GM06990 (cell line): ENCODE measurements around the gene COLQ.

ENCODE experiments used
- DNase-seq: peaks from one replicate; pipeline ENCODE4 v3.0.0-alpha.2; 2011; ENCODE audit not compliant: insufficient read length; ENCODE audit errors: extremely low read depth
- H3K27me3 ChIP-seq: replicated peaks from 2 replicates; pipeline ENCODE4 v1.6.0; 2011; ENCODE audit warnings: low read length; ENCODE audit not compliant: control insufficient read depth, insufficient read depth
- H3K36me3 ChIP-seq: 2 replicates; pipeline ENCODE4 v1.5.1; 2011; ENCODE audit warnings: low read length; ENCODE audit not compliant: control insufficient read depth, insufficient read depth
- H3K4me3 ChIP-seq: replicated peaks from 2 replicates; pipeline ENCODE4 v1.5.1; 2011; ENCODE audit warnings: low read depth, mild to moderate bottlenecking, control low read depth, low read length
- TF ChIP-seq, protein P1 (sequence below): IDR thresholded peaks from 2 replicates; pipeline ENCODE4 v1.5.1; 2011; ENCODE audit warnings: low read length, control low read depth, mild to moderate bottlenecking, inconsistent platforms; ENCODE audit not compliant: insufficient read depth, poor library complexity, severe bottlenecking

The COLQ gene

DNA sequence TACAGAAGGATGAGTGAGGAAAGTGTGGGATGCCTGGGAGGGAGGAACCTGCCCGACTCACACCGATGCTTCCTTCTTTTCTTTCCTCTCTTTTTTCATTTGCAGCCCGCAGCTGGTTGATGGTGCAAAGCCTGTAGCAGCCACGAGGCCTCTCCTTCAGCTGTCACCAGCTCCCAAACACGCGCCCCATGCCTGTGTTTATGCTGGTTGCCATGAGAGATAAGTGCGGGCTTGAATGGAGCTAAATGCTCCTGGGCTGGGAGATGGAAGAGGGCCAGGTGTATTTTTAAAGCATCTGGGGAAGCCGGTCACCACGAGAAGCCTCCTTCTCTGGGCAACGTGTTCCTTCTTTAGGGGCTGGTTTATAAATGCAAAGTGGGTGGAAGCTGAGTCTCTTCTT lies 9.3 kb downstream of the COLQ start:
- H3K27me3 ChIP-seq: no peaks in the 10 kb centered on the region
- TF ChIP-seq, protein P1, sequence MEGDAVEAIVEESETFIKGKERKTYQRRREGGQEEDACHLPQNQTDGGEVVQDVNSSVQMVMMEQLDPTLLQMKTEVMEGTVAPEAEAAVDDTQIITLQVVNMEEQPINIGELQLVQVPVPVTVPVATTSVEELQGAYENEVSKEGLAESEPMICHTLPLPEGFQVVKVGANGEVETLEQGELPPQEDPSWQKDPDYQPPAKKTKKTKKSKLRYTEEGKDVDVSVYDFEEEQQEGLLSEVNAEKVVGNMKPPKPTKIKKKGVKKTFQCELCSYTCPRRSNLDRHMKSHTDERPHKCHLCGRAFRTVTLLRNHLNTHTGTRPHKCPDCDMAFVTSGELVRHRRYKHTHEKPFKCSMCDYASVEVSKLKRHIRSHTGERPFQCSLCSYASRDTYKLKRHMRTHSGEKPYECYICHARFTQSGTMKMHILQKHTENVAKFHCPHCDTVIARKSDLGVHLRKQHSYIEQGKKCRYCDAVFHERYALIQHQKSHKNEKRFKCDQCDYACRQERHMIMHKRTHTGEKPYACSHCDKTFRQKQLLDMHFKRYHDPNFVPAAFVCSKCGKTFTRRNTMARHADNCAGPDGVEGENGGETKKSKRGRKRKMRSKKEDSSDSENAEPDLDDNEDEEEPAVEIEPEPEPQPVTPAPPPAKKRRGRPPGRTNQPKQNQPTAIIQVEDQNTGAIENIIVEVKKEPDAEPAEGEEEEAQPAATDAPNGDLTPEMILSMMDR: no peak
- DNase-seq: no peak
- H3K36me3 ChIP-seq: no peaks in the 10 kb centered on the region
- H3K4me3 ChIP-seq: no peak overlapping the region

DNA sequence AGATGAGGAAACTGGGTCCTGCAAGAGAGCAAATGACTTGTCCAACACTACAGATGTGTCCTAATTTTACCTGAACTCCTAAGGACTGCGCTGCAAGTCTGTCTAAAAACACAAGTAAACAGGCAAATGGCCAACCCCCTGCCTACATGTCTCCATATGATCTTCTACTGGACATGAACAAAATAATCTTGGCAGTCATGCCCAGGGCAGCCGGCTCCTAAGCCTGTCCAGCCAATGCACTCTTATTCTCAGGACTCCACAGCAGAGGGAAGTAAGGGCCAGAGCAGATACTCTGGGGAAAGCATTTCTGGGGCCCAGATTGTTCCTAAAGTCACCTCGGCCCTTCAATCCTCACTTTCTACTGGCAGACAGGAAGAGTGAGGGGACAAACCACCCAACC lies 10.3 kb downstream of the COLQ start:
- DNase-seq: no peak
- Histone ChIP-seq H3K36me3 (no peaks in the 10 kb centered on the region), H3K27me3 (no peaks in the 10 kb centered on the region), H3K4me3 (no peak overlapping the region)
- TF ChIP-seq, protein P1: no peak

DNA sequence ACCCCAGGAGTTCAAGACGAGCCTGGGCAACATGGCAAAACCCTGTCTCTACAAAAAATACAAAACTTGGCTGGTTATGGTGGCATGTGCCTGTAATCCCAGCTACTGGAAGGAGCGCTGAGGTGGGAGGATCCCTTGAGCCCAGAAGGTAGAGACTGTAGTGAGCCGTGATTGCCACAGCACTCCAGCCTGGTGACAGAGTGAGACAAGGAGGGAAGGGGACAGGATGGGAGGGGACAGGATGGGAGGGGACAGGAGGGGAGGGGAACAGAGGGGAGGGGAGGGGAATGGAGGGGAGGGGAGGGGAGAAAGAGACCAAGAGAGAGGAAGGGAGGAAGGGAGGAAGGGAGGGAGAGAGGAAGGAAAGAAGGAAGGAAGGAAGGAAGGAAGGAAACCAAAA lies 11.0 kb downstream of the COLQ start:
- no peaks in the 10 kb centered on the region for H3K27me3 ChIP-seq
- DNase-seq: no peak
- H3K36me3 ChIP-seq: no peaks in the 10 kb centered on the region
- H3K4me3 ChIP-seq: no peak overlapping the region
- TF ChIP-seq, protein P1: no peak

DNA sequence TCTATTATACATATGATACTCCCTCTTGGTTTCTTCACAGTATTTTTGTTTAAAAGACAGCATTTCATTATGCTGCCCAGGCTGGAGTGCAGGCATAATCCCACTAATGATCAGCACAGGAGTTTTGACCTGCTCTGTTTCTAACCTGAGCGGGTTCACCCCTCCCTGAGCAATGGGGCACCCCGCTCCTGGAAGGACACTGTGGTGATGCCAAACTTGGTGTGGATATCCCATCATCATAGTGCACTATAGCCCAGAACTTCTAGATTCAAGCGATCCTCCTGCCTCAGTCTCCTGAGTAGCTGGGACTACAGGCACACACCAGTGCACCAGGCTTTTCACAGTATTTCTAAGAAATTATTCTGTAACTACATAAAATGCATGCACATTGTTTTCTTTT lies 14.9 kb downstream of the COLQ start:
- Histone ChIP-seq H3K4me3 (no peak overlapping the region), H3K36me3 (no peaks in the 10 kb centered on the region), H3K27me3 (no peaks in the 10 kb centered on the region)
- no peak for DNase-seq
- TF ChIP-seq, protein P1: no peak

DNA sequence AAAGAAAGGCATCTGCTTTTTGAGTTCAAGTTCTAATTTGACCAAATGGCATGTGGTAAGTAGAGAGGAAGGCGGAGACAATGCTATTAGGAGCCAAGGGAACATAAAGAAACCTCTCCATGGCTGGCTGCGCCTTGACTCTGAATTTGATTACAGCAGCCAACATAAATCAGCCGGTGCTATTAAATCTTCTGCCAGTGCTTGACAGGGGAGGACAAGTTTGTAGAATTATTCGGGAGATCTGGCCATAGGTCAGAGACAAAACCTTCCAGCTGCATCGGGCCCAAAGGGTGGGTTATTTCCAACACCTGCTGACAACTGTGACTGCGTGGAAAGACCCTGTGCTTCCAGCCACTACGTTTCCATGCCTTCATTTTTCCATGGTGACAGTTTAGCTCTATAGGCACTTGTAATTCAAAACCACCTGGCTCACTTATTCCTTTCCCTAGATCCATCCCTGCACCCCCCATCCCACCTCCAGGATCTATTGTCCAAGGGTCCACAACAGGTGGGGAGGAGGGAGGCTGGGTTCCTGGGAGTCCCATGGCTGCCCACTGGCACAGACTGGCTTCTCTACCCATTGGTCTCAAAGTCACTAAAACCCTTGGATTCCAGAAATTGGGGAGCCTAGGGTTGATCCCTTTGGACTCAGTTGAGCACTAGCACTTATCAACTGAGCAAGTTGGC lies 15.9 kb downstream of the COLQ start:
- no peak overlapping the region for H3K4me3 ChIP-seq
- DNase-seq: no peak
- no peaks in the 10 kb centered on the region for H3K27me3 ChIP-seq
- TF ChIP-seq, protein P1: no peak
- H3K36me3 ChIP-seq: no peaks in the 10 kb centered on the region

GRCh38 chr3:15502616-15503015 lies 18.9 kb downstream of the COLQ start:
- Histone ChIP-seq H3K27me3 (no peaks in the 10 kb centered on the region), H3K4me3 (no peak overlapping the region), H3K36me3 (no peaks in the 10 kb centered on the region)
- TF ChIP-seq, protein P1: no peak
- no peak for DNase-seq
